Neural cell (in vitro differentiated cells): ENCODE results near the gene THG1L. TPM values are rescaled to one million over a fixed set of nuclear protein-coding genes. Genes with fewer than 3 reads are reported as not detected.

Source experiments
- H2AFZ ChIP-seq: fragments of 200-600, 300-800 bp; sonication (generic), shearing (Covaris generic); 2 replicates; pipeline ENCODE4 v1.6.0; 2014; ENCODE audit warnings: low read depth, mild to moderate bottlenecking, antibody characterized with exemption, low read length, moderate library complexity
- H3F3A ChIP-seq: fragments of 200-600 bp; shearing (Covaris generic); 2 replicates; pipeline ENCODE4 v1.6.1; 2016; ENCODE audit warnings: mild to moderate bottlenecking, moderate library complexity, mixed read lengths, antibody characterized with exemption, low read length; ENCODE audit not compliant: insufficient read depth, poor library complexity, severe bottlenecking
- H3K27ac ChIP-seq: fragments of 200-600, 300-800 bp; sonication (generic), shearing (Covaris generic); 2 replicates; pipeline ENCODE4 v1.5.1; 2014; ENCODE audit warnings: mild to moderate bottlenecking, low read length, moderate library complexity
- H3K27me3 ChIP-seq: fragments of 300-800, 200-600 bp; sonication (generic), shearing (Covaris generic); 2 replicates; pipeline ENCODE4 v1.6.0; 2014; ENCODE audit warnings: mild to moderate bottlenecking, low read depth, low read length, moderate library complexity; ENCODE audit not compliant: insufficient read depth
- H3K36me3 ChIP-seq: fragments of 300-800, 200-600 bp; sonication (generic), shearing (Covaris generic); 2 replicates; pipeline ENCODE4 v1.5.1; 2014; ENCODE audit warnings: mild to moderate bottlenecking, antibody characterized with exemption, low read length, moderate library complexity; ENCODE audit not compliant: insufficient read depth
- H3K4me2 ChIP-seq: fragments of 300-800, 200-600 bp; sonication (generic), shearing (Covaris generic); 2 replicates; pipeline ENCODE4 v1.6.0; 2014; ENCODE audit warnings: mild to moderate bottlenecking, low read length
- H3K4me3 ChIP-seq: fragments of 300-800, 200-600 bp; sonication (generic), shearing (Covaris generic); 2 replicates; pipeline ENCODE4 v1.5.1; 2014; ENCODE audit warnings: mild to moderate bottlenecking, low read length, moderate library complexity
- H3K79me2 ChIP-seq: fragments of 200-600 bp; shearing (Covaris generic); replicated peaks from 2 replicates; pipeline ENCODE4 v1.6.0; 2014; ENCODE audit warnings: mild to moderate bottlenecking, low read length, moderate library complexity; ENCODE audit not compliant: insufficient read depth
- H3K9ac ChIP-seq: fragments of 300-800, 200-600 bp; sonication (generic), shearing (Covaris generic); 2 replicates; pipeline ENCODE4 v1.6.1; 2016; ENCODE audit warnings: mild to moderate bottlenecking, low read length, mixed read lengths
- H3K9me2 ChIP-seq: fragments of 200-600 bp; shearing (Covaris generic); 2 replicates; pipeline ENCODE4 v1.6.1; 2016; ENCODE audit warnings: mild to moderate bottlenecking, low read length, mixed read lengths; ENCODE audit not compliant: insufficient read depth
- H3K9me3 ChIP-seq: fragments of 200-600, 300-800 bp; sonication (generic), shearing (Covaris generic); 2 replicates; pipeline ENCODE4 v1.6.1; 2016; ENCODE audit warnings: mild to moderate bottlenecking, mixed run types, low read length, moderate library complexity, mixed read lengths
- H4K20me1 ChIP-seq: fragments of 200-600 bp; shearing (Covaris generic); 2 replicates; pipeline ENCODE4 v1.6.1; 2016; ENCODE audit warnings: mild to moderate bottlenecking, mixed run types; ENCODE audit not compliant: insufficient read depth
- EP300 ChIP-seq: fragments of 450-650 bp; conservative IDR thresholded peaks from 2 replicates; pipeline ENCODE4 v1.6.1; 2014; ENCODE audit warnings: antibody characterized with exemption, mild to moderate bottlenecking, moderate library complexity; ENCODE audit not compliant: poor library complexity, severe bottlenecking
- EZH2 ChIP-seq: fragments of 200-600, 300-800 bp; shearing (Covaris generic), sonication (generic); IDR thresholded peaks from 2 replicates; pipeline ENCODE4 v1.6.1; 2014; ENCODE audit warnings: antibody characterized with exemption, low read length, borderline replicate concordance, mild to moderate bottlenecking; ENCODE audit not compliant: insufficient read depth, poor library complexity, severe bottlenecking
- MXI1 ChIP-seq: fragments of 450-650 bp; conservative IDR thresholded peaks from 2 replicates; pipeline ENCODE4 v1.6.1; 2014; ENCODE audit warnings: antibody characterized with exemption, mild to moderate bottlenecking; ENCODE audit not compliant: poor library complexity, severe bottlenecking
- POLR2AphosphoS5 ChIP-seq: IDR thresholded peaks from 2 replicates; pipeline ENCODE4 v1.6.1; 2012
- RAD21 ChIP-seq: fragments of 450-650 bp; conservative IDR thresholded peaks from 2 replicates; pipeline ENCODE4 v1.6.1; 2014; ENCODE audit warnings: antibody characterized with exemption, mild to moderate bottlenecking, moderate library complexity
- SMC3 ChIP-seq: fragments of 450-650 bp; conservative IDR thresholded peaks from 2 replicates; pipeline ENCODE4 v1.6.1; 2014; ENCODE audit warnings: antibody characterized with exemption, mild to moderate bottlenecking, moderate library complexity; ENCODE audit not compliant: poor library complexity
- TAF1 ChIP-seq: IDR thresholded peaks from 2 replicates; pipeline ENCODE4 v1.6.1; 2012; ENCODE audit warnings: low read depth
- polyA plus RNA-seq: library from polyadenylated mRNA; depleted of rRNA; stranded (reverse); fragments of >200 nt; gene quantifications from 2 replicates; pipeline ENCODE4 v1.2.3, GENCODE V29; 2014
- TF ChIP-seq, protein P1 (sequence below): IDR thresholded peaks from 2 replicates; pipeline ENCODE4 v1.6.1; 2012; ENCODE audit warnings: borderline replicate concordance
- TF ChIP-seq, protein P2 (sequence below): fragments of 450-650 bp; IDR thresholded peaks from 2 replicates; pipeline ENCODE4 v1.5.1; 2014; ENCODE audit warnings: antibody characterized with exemption, mild to moderate bottlenecking, moderate library complexity; ENCODE audit not compliant: poor library complexity, severe bottlenecking

Gene THG1L
- polyA plus RNA-seq, 1 donor from 2014 or later, result 11.9 TPM

DNA sequence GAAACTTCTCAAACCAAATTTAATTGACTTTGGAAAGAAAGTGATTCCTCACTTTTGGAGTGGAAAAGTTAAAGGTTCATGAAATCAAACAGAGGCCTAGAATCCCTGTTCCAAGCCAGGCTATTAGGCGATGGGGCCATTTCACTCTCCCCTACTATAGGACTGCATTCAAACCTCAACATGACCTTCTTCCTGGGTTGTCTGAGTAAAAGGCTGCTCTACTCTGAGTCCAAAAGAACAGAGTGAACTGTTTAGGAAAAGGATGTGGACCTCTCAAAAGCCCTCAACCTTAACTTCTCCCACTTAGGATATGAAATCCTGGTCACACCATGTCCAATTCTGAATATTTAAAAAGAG, 44.0 kb upstream of the THG1L start:
- Histone ChIP-seq H3K36me3 (no peaks in the 10 kb centered on the region), H3K4me3 (no peak overlapping the region), H3K79me2 (no peaks in the 10 kb centered on the region), H3K27ac (no peak overlapping the region), H2AFZ (no peak overlapping the region), H3F3A (no peaks in the 10 kb centered on the region), H3K27me3 (no peaks in the 10 kb centered on the region), H3K9me3 (peaks cover 3% of the 10 kb centered on the region), H3K4me2 (no peak overlapping the region), H3K9me2 (no peaks in the 10 kb centered on the region), H3K9ac (no peak overlapping the region), H4K20me1 (no peaks in the 10 kb centered on the region)
- TF ChIP-seq, protein P1, sequence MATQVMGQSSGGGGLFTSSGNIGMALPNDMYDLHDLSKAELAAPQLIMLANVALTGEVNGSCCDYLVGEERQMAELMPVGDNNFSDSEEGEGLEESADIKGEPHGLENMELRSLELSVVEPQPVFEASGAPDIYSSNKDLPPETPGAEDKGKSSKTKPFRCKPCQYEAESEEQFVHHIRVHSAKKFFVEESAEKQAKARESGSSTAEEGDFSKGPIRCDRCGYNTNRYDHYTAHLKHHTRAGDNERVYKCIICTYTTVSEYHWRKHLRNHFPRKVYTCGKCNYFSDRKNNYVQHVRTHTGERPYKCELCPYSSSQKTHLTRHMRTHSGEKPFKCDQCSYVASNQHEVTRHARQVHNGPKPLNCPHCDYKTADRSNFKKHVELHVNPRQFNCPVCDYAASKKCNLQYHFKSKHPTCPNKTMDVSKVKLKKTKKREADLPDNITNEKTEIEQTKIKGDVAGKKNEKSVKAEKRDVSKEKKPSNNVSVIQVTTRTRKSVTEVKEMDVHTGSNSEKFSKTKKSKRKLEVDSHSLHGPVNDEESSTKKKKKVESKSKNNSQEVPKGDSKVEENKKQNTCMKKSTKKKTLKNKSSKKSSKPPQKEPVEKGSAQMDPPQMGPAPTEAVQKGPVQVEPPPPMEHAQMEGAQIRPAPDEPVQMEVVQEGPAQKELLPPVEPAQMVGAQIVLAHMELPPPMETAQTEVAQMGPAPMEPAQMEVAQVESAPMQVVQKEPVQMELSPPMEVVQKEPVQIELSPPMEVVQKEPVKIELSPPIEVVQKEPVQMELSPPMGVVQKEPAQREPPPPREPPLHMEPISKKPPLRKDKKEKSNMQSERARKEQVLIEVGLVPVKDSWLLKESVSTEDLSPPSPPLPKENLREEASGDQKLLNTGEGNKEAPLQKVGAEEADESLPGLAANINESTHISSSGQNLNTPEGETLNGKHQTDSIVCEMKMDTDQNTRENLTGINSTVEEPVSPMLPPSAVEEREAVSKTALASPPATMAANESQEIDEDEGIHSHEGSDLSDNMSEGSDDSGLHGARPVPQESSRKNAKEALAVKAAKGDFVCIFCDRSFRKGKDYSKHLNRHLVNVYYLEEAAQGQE, result no peak
- TF ChIP-seq SMC3 (no peak), POLR2AphosphoS5 (no peak), EZH2 (no peak), EP300 (no peak), RAD21 (no peak), MXI1 (no peak), TAF1 (no peak)
- TF ChIP-seq, protein P2, sequence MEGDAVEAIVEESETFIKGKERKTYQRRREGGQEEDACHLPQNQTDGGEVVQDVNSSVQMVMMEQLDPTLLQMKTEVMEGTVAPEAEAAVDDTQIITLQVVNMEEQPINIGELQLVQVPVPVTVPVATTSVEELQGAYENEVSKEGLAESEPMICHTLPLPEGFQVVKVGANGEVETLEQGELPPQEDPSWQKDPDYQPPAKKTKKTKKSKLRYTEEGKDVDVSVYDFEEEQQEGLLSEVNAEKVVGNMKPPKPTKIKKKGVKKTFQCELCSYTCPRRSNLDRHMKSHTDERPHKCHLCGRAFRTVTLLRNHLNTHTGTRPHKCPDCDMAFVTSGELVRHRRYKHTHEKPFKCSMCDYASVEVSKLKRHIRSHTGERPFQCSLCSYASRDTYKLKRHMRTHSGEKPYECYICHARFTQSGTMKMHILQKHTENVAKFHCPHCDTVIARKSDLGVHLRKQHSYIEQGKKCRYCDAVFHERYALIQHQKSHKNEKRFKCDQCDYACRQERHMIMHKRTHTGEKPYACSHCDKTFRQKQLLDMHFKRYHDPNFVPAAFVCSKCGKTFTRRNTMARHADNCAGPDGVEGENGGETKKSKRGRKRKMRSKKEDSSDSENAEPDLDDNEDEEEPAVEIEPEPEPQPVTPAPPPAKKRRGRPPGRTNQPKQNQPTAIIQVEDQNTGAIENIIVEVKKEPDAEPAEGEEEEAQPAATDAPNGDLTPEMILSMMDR, result no peak

DNA sequence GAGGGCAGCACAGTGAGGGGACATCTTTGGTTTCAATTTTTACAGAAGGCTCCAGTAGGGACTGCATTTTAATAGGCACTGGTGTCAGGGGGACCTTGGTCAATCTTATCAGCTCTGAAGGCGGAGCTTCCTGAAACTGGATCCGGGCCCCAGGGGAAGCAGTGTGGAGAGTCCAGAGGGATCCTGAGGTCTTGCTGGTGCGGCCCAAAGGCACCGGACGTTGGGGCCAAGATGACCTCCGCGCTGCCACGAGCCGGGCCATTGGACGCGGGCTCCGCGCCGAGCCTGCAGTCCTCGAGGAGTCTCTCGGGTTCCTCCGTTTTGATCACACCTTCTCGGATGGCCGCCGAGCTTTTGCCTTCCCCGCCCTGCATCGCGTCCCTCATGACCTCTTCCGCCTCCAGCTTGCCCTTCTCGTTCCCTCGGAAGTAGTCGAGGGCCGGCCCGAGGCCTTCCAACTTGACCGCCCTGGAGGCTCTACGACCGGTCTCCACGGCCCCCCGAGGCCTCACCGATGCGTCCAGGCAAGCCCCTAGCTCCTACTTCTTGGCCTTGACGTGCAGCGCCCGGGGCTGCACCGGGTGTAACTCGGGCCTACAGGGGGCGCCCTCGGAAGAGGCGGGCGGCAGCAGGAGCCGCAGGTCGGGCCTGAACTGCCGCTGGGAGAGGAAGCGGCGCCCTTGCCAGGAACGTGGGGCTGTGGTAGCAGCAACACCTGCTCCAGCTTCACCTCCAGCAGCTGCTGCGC, 41.1 kb upstream of the THG1L start:
- Histone ChIP-seq H3K27ac (no peak overlapping the region), H3K9ac (no peak overlapping the region), H2AFZ (no peak overlapping the region), H3K4me2 (no peak overlapping the region), H3K9me2 (no peaks in the 10 kb centered on the region), H3K79me2 (no peaks in the 10 kb centered on the region), H3K36me3 (no peaks in the 10 kb centered on the region), H3K4me3 (no peak overlapping the region), H3K27me3 (no peaks in the 10 kb centered on the region), H3F3A (no peaks in the 10 kb centered on the region), H3K9me3 (peaks cover 3% of the 10 kb centered on the region), H4K20me1 (no peaks in the 10 kb centered on the region)
- TF ChIP-seq, protein P1, result no peak
